WTC11 (cell line): Measurements from ENCODE around the gene FNDC3B.

Experiments used
- ATF2 ChIP-seq: sonication (generic); formaldehyde crosslinking; IDR thresholded peaks from 2 replicates; pipeline ENCODE4 v1.8.1; 2022; ENCODE audit warnings: low read depth, missing genetic modification reagents, borderline replicate concordance
- ATF3 ChIP-seq: sonication (generic); formaldehyde crosslinking; conservative IDR thresholded peaks from 2 replicates; pipeline ENCODE4 v1.8.1; 2022; ENCODE audit warnings: mild to moderate bottlenecking, missing genetic modification reagents
- CREB1 ChIP-seq: sonication (generic); formaldehyde crosslinking; IDR thresholded peaks from 2 replicates; pipeline ENCODE4 v1.8.0; 2023; ENCODE audit warnings: mild to moderate bottlenecking, missing genetic modification reagents
- CTCF ChIP-seq: fragments of 200-600 bp; IDR thresholded peaks from 2 replicates; pipeline ENCODE4 v1.8.0; 2022; ENCODE audit warnings: antibody characterized with exemption
- MAX ChIP-seq: sonication (generic); formaldehyde crosslinking; IDR thresholded peaks from 2 replicates; pipeline ENCODE4 v1.8.0; 2022; ENCODE audit warnings: mild to moderate bottlenecking, missing genetic modification reagents
- MLX ChIP-seq: sonication (generic); formaldehyde crosslinking; IDR thresholded peaks from 2 replicates; pipeline ENCODE4 v1.8.1; 2023; ENCODE audit warnings: mild to moderate bottlenecking, missing genetic modification reagents, moderate library complexity
- MXD4 ChIP-seq: fragments of 250-450 bp; sonication (Bioruptor Pico); IDR thresholded peaks from 2 replicates; pipeline ENCODE4 v1.8.0; 2021; ENCODE audit warnings: mild to moderate bottlenecking, moderate library complexity, borderline replicate concordance
- SMAD4 ChIP-seq: sonication (generic); formaldehyde crosslinking; IDR thresholded peaks from 2 replicates; pipeline ENCODE4 v1.8.0; 2022; ENCODE audit warnings: mild to moderate bottlenecking, missing genetic modification reagents
- TCF7 ChIP-seq: sonication (generic); formaldehyde crosslinking; IDR thresholded peaks from 2 replicates; pipeline ENCODE4 v1.8.0; 2022; ENCODE audit warnings: mild to moderate bottlenecking, low read depth, missing genetic modification reagents, moderate library complexity
- TP53 ChIP-seq: sonication (generic); formaldehyde crosslinking; IDR thresholded peaks from 2 replicates; pipeline ENCODE4 v1.8.1; 2023; ENCODE audit warnings: mild to moderate bottlenecking, missing genetic modification reagents
- USF1 ChIP-seq: sonication (generic); formaldehyde crosslinking; IDR thresholded peaks from 2 replicates; pipeline ENCODE4 v1.8.0; 2022; ENCODE audit warnings: mild to moderate bottlenecking, missing genetic modification reagents
- ZNF232 ChIP-seq: sonication (generic); formaldehyde crosslinking; IDR thresholded peaks from 2 replicates; pipeline ENCODE4 v1.8.0; 2022; ENCODE audit warnings: mild to moderate bottlenecking, missing genetic modification reagents

- TF ChIP-seq CTCF, result no peak
- no peak for TF ChIP-seq MLX
- no peak for TF ChIP-seq ATF3
- TF ChIP-seq TP53, result no peak
- TF ChIP-seq MAX, result no peak
- TF ChIP-seq USF1 (CRISPR knock-in tag), result no peak
- TF ChIP-seq SMAD4, result no peak
- TF ChIP-seq CREB1 (CRISPR knock-in tag), result no peak
- no peak for TF ChIP-seq ATF2
- TF ChIP-seq TCF7 (CRISPR knock-in tag), result no peak
- TF ChIP-seq ZNF232 (CRISPR knock-in tag), result no peak
- no peak for TF ChIP-seq MXD4 (CRISPR knock-in tag)
Observed at GRCh38 chr3:172071780-172072330, 32.5 kb downstream of the FNDC3B start.
